ENCODE measurements around the gene SHC4.

DNA sequence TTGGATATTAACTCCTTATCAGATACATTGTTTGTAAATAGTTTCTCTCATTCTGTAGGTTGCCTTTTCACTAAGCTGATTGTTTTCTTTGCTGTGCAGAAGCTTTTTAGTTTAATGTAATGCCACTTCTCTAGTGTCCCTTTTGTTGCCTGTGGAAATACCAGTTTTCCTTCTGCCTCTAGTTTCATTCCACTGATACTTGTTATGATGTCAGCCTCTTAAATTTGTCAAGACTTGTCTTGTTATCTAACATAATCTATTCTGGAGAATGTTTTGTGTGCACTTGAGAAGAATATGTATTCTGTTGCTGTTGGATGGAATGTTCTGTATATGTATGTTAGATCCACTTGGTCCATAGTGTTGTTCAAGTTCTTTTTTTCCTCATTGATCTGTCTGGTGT is 134.8 kb downstream of the SHC4 start:
- TF ChIP-seq CTCF (IDR thresholded peaks at IDR 0.05; ENCODE audit: insufficient read depth, low read length) (no peak), REST (IDR thresholded peaks at IDR 0.05; ENCODE audit: insufficient replicate concordance, low read depth) (no peak), GABPA (IDR thresholded peaks at IDR 0.05; ENCODE audit: low read depth) (no peak)
